ENCODE data around the gene EME1. TPM values are rescaled to one million over a fixed set of nuclear protein-coding genes. Genes with fewer than 3 reads are reported as not detected.

EME1 gene
- total and polyA plus RNA-seq, 2 experiments from 2014 or later, result 14.4 to 15.9 TPM

DNA sequence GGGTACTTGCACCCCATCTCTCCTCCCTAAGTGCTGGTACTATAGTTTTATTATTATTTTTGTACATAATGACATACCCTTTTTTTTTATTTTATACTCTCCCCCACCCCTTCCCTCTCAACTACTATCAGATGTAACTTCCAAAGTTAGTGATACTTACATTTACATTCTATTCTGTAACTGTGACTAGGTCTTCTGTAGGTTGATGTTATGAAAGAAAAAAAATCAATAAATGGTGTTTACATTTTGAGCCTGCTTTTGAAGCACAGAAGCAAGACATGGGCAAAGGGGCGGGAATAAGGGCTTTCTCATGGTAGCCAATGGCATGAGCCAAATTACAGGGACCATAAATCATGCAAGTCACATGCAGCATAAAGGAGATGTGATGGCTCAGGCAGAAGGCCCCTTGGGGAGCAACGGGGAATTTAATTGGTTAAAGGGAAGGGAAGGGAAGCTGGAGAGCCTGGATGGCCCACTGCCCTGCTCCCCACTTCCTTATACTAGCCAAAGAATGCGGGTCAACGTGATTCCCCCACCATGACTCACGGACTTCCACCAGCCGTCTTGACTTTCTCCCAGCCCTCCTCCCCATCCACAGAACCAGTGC is 50.6 kb downstream of the EME1 start (continued):
- TF ChIP-seq CTCF (conservative IDR thresholded peaks at IDR 0.05; ENCODE audit: low read depth in 2 of 2) (no peak), EZH2phosphoT487 (IDR thresholded peaks at IDR 0.05; ENCODE audit: unreplicated experiment) (no peak), POLR2AphosphoS5 (IDR thresholded peaks at IDR 0.05; ENCODE audit: low read depth) (no peak)

- H3K4me1 Mint-ChIP-seq, result peaks cover 24% of the 10 kb centered on the region
- H3K27me3 ChIP-seq (ENCODE audit: insufficient read depth), result peaks cover 13% of the 10 kb centered on the region; the same call in 1 of the 2 replicates
- 0 out of 3 replicates have a peak overlapping the region, but pooled peaks have one; percentile 26 for H3K4me3 Mint-ChIP-seq
- H4K20me1 ChIP-seq (replicated peaks; ENCODE audit: insufficient read depth), result no peaks in the 10 kb centered on the region
- no peak overlapping the region for H3K27ac Mint-ChIP-seq
- H3K4me2 ChIP-seq, result no peak overlapping the region
- peaks cover 7% of the 10 kb centered on the region; the same call in 1 of the 2 replicates for H3F3A ChIP-seq (replicated peaks; ENCODE audit: low read depth)
- H3K79me2 ChIP-seq (replicated peaks; ENCODE audit: insufficient read depth), result peaks cover 5% of the 10 kb centered on the region
- no peak overlapping the region for H3K27ac ChIP-seq (ENCODE audit: low read depth)
- ATAC-seq (no peak), DNase-seq (ENCODE audit: low spot score) (no peak)
- no peak overlapping the region for H2AFZ ChIP-seq
- H3K36me3 Mint-ChIP-seq (ENCODE audit: low read depth), result peaks cover 1% of the 10 kb centered on the region; the same call in 1 of the 3 replicates
- peaks cover 18% of the 10 kb centered on the region for H3K4me1 ChIP-seq (ENCODE audit: insufficient read depth)
- no peaks in the 10 kb centered on the region for H3K9me2 ChIP-seq (ENCODE audit: insufficient read depth)
- H3K4me3 ChIP-seq, result no peak overlapping the region
- H3K9me3 Mint-ChIP-seq, result peaks cover 13% of the 10 kb centered on the region
- H3K27me3 Mint-ChIP-seq (ENCODE audit: insufficient read depth, low read depth, poor library complexity), result peaks cover 13% of the 10 kb centered on the region
- H3K36me3 ChIP-seq (ENCODE audit: insufficient read depth), result no peaks in the 10 kb centered on the region
- TF ChIP-seq ZNF331 (CRISPR knock-in tag; IDR thresholded peaks at IDR 0.05; ENCODE audit: low read depth) (no peak), POLR2AphosphoS5 (IDR thresholded peaks at IDR 0.05; ENCODE audit: low read depth) (no peak), NANOG (IDR thresholded peaks at IDR 0.05; ENCODE audit: borderline replicate concordance) (no peak), ZNF114 (CRISPR knock-in tag; IDR thresholded peaks at IDR 0.05) (no peak), STAT1 (IDR thresholded peaks at IDR 0.05; ENCODE audit: unreplicated experiment) (no peak), JUNB (IDR thresholded peaks at IDR 0.05; ENCODE audit: unreplicated experiment) (no peak), EZH2phosphoT487 (IDR thresholded peaks at IDR 0.05; ENCODE audit: unreplicated experiment) (no peak)
- TF ChIP-seq, protein P1, sequence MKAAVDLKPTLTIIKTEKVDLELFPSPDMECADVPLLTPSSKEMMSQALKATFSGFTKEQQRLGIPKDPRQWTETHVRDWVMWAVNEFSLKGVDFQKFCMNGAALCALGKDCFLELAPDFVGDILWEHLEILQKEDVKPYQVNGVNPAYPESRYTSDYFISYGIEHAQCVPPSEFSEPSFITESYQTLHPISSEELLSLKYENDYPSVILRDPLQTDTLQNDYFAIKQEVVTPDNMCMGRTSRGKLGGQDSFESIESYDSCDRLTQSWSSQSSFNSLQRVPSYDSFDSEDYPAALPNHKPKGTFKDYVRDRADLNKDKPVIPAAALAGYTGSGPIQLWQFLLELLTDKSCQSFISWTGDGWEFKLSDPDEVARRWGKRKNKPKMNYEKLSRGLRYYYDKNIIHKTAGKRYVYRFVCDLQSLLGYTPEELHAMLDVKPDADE (IDR thresholded peaks at IDR 0.05), result no peak
- TF ChIP-seq, protein P2, sequence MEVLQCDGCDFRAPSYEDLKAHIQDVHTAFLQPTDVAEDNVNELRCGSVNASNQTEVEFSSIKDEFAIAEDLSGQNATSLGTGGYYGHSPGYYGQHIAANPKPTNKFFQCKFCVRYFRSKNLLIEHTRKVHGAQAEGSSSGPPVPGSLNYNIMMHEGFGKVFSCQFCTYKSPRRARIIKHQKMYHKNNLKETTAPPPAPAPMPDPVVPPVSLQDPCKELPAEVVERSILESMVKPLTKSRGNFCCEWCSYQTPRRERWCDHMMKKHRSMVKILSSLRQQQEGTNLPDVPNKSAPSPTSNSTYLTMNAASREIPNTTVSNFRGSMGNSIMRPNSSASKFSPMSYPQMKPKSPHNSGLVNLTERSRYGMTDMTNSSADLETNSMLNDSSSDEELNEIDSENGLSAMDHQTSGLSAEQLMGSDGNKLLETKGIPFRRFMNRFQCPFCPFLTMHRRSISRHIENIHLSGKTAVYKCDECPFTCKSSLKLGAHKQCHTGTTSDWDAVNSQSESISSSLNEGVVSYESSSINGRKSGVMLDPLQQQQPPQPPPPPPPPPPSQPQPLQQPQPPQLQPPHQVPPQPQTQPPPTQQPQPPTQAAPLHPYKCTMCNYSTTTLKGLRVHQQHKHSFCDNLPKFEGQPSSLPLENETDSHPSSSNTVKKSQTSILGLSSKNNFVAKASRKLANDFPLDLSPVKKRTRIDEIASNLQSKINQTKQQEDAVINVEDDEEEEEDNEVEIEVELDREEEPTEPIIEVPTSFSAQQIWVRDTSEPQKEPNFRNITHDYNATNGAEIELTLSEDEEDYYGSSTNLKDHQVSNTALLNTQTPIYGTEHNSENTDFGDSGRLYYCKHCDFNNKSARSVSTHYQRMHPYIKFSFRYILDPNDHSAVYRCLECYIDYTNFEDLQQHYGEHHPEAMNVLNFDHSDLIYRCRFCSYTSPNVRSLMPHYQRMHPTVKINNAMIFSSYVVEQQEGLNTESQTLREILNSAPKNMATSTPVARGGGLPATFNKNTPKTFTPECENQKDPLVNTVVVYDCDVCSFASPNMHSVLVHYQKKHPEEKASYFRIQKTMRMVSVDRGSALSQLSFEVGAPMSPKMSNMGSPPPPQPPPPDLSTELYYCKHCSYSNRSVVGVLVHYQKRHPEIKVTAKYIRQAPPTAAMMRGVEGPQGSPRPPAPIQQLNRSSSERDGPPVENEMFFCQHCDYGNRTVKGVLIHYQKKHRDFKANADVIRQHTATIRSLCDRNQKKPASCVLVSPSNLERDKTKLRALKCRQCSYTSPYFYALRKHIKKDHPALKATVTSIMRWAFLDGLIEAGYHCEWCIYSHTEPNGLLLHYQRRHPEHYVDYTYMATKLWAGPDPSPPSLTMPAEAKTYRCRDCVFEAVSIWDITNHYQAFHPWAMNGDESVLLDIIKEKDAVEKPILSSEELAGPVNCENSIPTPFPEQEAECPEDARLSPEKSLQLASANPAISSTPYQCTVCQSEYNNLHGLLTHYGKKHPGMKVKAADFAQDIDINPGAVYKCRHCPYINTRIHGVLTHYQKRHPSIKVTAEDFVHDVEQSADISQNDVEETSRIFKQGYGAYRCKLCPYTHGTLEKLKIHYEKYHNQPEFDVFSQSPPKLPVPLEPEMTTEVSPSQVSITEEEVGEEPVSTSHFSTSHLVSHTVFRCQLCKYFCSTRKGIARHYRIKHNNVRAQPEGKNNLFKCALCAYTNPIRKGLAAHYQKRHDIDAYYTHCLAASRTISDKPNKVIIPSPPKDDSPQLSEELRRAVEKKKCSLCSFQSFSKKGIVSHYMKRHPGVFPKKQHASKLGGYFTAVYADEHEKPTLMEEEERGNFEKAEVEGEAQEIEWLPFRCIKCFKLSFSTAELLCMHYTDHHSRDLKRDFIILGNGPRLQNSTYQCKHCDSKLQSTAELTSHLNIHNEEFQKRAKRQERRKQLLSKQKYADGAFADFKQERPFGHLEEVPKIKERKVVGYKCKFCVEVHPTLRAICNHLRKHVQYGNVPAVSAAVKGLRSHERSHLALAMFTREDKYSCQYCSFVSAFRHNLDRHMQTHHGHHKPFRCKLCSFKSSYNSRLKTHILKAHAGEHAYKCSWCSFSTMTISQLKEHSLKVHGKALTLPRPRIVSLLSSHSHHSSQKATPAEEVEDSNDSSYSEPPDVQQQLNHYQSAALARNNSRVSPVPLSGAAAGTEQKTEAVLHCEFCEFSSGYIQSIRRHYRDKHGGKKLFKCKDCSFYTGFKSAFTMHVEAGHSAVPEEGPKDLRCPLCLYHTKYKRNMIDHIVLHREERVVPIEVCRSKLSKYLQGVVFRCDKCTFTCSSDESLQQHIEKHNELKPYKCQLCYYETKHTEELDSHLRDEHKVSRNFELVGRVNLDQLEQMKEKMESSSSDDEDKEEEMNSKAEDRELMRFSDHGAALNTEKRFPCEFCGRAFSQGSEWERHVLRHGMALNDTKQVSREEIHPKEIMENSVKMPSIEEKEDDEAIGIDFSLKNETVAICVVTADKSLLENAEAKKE (CRISPR knock-in tag; IDR thresholded peaks at IDR 0.05), result no peak
- TF ChIP-seq, protein P3, sequence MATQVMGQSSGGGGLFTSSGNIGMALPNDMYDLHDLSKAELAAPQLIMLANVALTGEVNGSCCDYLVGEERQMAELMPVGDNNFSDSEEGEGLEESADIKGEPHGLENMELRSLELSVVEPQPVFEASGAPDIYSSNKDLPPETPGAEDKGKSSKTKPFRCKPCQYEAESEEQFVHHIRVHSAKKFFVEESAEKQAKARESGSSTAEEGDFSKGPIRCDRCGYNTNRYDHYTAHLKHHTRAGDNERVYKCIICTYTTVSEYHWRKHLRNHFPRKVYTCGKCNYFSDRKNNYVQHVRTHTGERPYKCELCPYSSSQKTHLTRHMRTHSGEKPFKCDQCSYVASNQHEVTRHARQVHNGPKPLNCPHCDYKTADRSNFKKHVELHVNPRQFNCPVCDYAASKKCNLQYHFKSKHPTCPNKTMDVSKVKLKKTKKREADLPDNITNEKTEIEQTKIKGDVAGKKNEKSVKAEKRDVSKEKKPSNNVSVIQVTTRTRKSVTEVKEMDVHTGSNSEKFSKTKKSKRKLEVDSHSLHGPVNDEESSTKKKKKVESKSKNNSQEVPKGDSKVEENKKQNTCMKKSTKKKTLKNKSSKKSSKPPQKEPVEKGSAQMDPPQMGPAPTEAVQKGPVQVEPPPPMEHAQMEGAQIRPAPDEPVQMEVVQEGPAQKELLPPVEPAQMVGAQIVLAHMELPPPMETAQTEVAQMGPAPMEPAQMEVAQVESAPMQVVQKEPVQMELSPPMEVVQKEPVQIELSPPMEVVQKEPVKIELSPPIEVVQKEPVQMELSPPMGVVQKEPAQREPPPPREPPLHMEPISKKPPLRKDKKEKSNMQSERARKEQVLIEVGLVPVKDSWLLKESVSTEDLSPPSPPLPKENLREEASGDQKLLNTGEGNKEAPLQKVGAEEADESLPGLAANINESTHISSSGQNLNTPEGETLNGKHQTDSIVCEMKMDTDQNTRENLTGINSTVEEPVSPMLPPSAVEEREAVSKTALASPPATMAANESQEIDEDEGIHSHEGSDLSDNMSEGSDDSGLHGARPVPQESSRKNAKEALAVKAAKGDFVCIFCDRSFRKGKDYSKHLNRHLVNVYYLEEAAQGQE (IDR thresholded peaks at IDR 0.05; ENCODE audit: unreplicated experiment), result no peak
Measured at GRCh38 chr17:50424246-50424995, 51.4 kb downstream of the EME1 start.
